ENCODE measurements around the gene MEIOSIN.

MEIOSIN gene

GRCh38 chr19:45768655-45768983 lies 35.4 kb downstream of the MEIOSIN start:
- peaks cover 35% of the 10 kb centered on the region for H3K4me1 ChIP-seq (ENCODE audit: control insufficient read depth, low read length)
- H3K4me2 ChIP-seq (ENCODE audit: low read length), result peak overlapping the region; percentile 98
- H3K4me3 ChIP-seq (ENCODE audit: low read length), result peak overlapping the region; percentile 84
- H3K27me3 ChIP-seq (ENCODE audit: control insufficient read depth, low read length), result peaks cover 8% of the 10 kb centered on the region
- peak overlapping the region; percentile 37 for H3K27ac ChIP-seq (ENCODE audit: low read depth, low read length)
- H3K36me3 ChIP-seq (ENCODE audit: control insufficient read depth, low read length), result no peaks in the 10 kb centered on the region
- H3K9me2 ChIP-seq (replicated peaks; ENCODE audit: control insufficient read depth, low read length), result no peaks in the 10 kb centered on the region
- no peak for TF ChIP-seq EZH2phosphoT487 (IDR thresholded peaks at IDR 0.05; ENCODE audit: borderline replicate concordance, low read length)
- no peak for TF ChIP-seq CTCF (IDR thresholded peaks at IDR 0.05; ENCODE audit: low read depth, low read length, poor library complexity, severe bottlenecking)
- no peaks in the 10 kb centered on the region for H3K9me3 ChIP-seq (ENCODE audit: control insufficient read depth, insufficient read depth, low read length)
- H3K79me2 ChIP-seq (ENCODE audit: control insufficient read depth, low read length), result no peaks in the 10 kb centered on the region
- H3F3A ChIP-seq (ENCODE audit: control insufficient read depth, insufficient read depth), result peaks cover 5% of the 10 kb centered on the region; the same call in 1 of the 2 replicates
- H4K20me1 ChIP-seq (ENCODE audit: control insufficient read depth, insufficient read depth, low read depth, low read length), result no peaks in the 10 kb centered on the region

GRCh38 chr19:45768984-45769782 lies 35.9 kb downstream of the MEIOSIN start, which contains the start of gene SIX5:
Gene SIX5 (minus strand): TSS chr19:45769252. CDS start chr19:45768844, 408 bp downstream.
- H3K9me2 ChIP-seq (replicated peaks; ENCODE audit: control insufficient read depth, low read length), result no peaks in the 10 kb centered on the region
- no peaks in the 10 kb centered on the region for H3K9me3 ChIP-seq (ENCODE audit: control insufficient read depth, insufficient read depth, low read length)
- H3K27ac ChIP-seq (ENCODE audit: low read depth, low read length), result peak within 1 kb of the TSS; percentile 37
- no peaks in the 10 kb centered on the region for H3K79me2 ChIP-seq (ENCODE audit: control insufficient read depth, low read length)
- H4K20me1 ChIP-seq (ENCODE audit: control insufficient read depth, insufficient read depth, low read depth, low read length), result no peaks in the 10 kb centered on the region
- peaks cover 8% of the 10 kb centered on the region for H3K27me3 ChIP-seq (ENCODE audit: control insufficient read depth, low read length)
- H3K4me2 ChIP-seq (ENCODE audit: low read length), result peak within 1 kb of the TSS; percentile 98
- H3K36me3 ChIP-seq (ENCODE audit: control insufficient read depth, low read length), result no peaks in the 10 kb centered on the region
- TF ChIP-seq EZH2phosphoT487 (IDR thresholded peaks at IDR 0.05; ENCODE audit: borderline replicate concordance, low read length) (no peak), CTCF (IDR thresholded peaks at IDR 0.05; ENCODE audit: low read depth, low read length, poor library complexity, severe bottlenecking) (no peak)
- peak within 1 kb of the TSS; percentile 84 for H3K4me3 ChIP-seq (ENCODE audit: low read length)
- peaks cover 5% of the 10 kb centered on the region; the same call in 1 of the 2 replicates for H3F3A ChIP-seq (ENCODE audit: control insufficient read depth, insufficient read depth)
- peaks cover 37% of the 10 kb centered on the region for H3K4me1 ChIP-seq (ENCODE audit: control insufficient read depth, low read length)

GRCh38 chr19:45769821-45770191 lies 36.6 kb downstream of the MEIOSIN start:
- TF ChIP-seq EZH2phosphoT487 (IDR thresholded peaks at IDR 0.05; ENCODE audit: borderline replicate concordance, low read length) (no peak), CTCF (IDR thresholded peaks at IDR 0.05; ENCODE audit: low read depth, low read length, poor library complexity, severe bottlenecking) (no peak)
- Histone ChIP-seq H3K27me3 (ENCODE audit: control insufficient read depth, low read length) (peaks cover 8% of the 10 kb centered on the region), H4K20me1 (ENCODE audit: control insufficient read depth, insufficient read depth, low read depth, low read length) (no peaks in the 10 kb centered on the region), H3K9me2 (replicated peaks; ENCODE audit: control insufficient read depth, low read length) (no peaks in the 10 kb centered on the region), H3K4me2 (ENCODE audit: low read length) (peak overlapping the region; percentile 77), H3K27ac (ENCODE audit: low read depth, low read length) (peak overlapping the region; percentile 28; the same call in 1 of the 2 replicates), H3K79me2 (ENCODE audit: control insufficient read depth, low read length) (no peaks in the 10 kb centered on the region), H3K4me3 (ENCODE audit: low read length) (peak overlapping the region; percentile 79), H3K36me3 (ENCODE audit: control insufficient read depth, low read length) (no peaks in the 10 kb centered on the region), H3K9me3 (ENCODE audit: control insufficient read depth, insufficient read depth, low read length) (no peaks in the 10 kb centered on the region), H3F3A (ENCODE audit: control insufficient read depth, insufficient read depth) (peaks cover 5% of the 10 kb centered on the region; the same call in 1 of the 2 replicates), H3K4me1 (ENCODE audit: control insufficient read depth, low read length) (peaks cover 37% of the 10 kb centered on the region)
